MM.1S (cell line): ENCODE measurements around the gene TNN.
"Not testable (repeated sequence)": the region's sequence is repeated elsewhere in the genome, so short reads cannot be mapped to it uniquely, and the experiment has no call there.

ENCODE experiments used
- DNase-seq: peaks from one replicate; pipeline ENCODE4 v3.0.0-alpha.2; 2015
- H2AFZ ChIP-seq: fragments of 300-600 bp; sonication (generic); 2 replicates; pipeline ENCODE4 v1.6.0; 2016; ENCODE audit warnings: antibody characterized with exemption, low read length
- H3F3A ChIP-seq: fragments of 300-600 bp; sonication (generic); 2 replicates; pipeline ENCODE4 v1.6.1; 2016; ENCODE audit warnings: mild to moderate bottlenecking, antibody characterized with exemption, low read length, moderate library complexity, mixed read lengths; ENCODE audit not compliant: insufficient read depth
- H3K27ac ChIP-seq: fragments of 300-600 bp; sonication (generic); 2 replicates; pipeline ENCODE4 v1.5.1; 2016; ENCODE audit warnings: mild to moderate bottlenecking, low read length
- H3K27me3 ChIP-seq: fragments of 300-600 bp; sonication (generic); replicated peaks from 2 replicates; pipeline ENCODE4 v1.6.0; 2016; ENCODE audit warnings: low read length; ENCODE audit not compliant: insufficient read depth
- H3K36me3 ChIP-seq: fragments of 300-600 bp; sonication (generic); replicated peaks from 2 replicates; pipeline ENCODE4 v1.6.1; 2016; ENCODE audit warnings: mild to moderate bottlenecking, low read length, mixed read lengths; ENCODE audit not compliant: insufficient read depth
- H3K4me1 ChIP-seq: fragments of 300-600 bp; sonication (generic); 2 replicates; pipeline ENCODE4 v1.6.1; 2016; ENCODE audit warnings: low read length, mixed read lengths
- H3K4me2 ChIP-seq: fragments of 300-600 bp; sonication (generic); 2 replicates; pipeline ENCODE4 v1.6.0; 2016; ENCODE audit warnings: low read depth, low read length
- H3K4me3 ChIP-seq: fragments of 300-600 bp; sonication (generic); 2 replicates; pipeline ENCODE4 v1.5.1; 2016; ENCODE audit warnings: low read length, mixed read lengths
- H3K79me2 ChIP-seq: fragments of 300-600 bp; sonication (generic); 2 replicates; pipeline ENCODE4 v1.6.1; 2016; ENCODE audit warnings: mixed run types, low read length, mixed read lengths
- H3K9ac ChIP-seq: fragments of 300-600 bp; sonication (generic); 2 replicates; pipeline ENCODE4 v1.6.1; 2016; ENCODE audit warnings: low read length, mixed read lengths
- H3K9me2 ChIP-seq: fragments of 300-600 bp; sonication (generic); replicated peaks from 2 replicates; pipeline ENCODE4 v1.6.1; 2016; ENCODE audit warnings: mild to moderate bottlenecking, low read length, mixed read lengths; ENCODE audit not compliant: insufficient read depth
- H3K9me3 ChIP-seq: fragments of 300-600 bp; sonication (generic); replicated peaks from 2 replicates; pipeline ENCODE4 v1.6.1; 2016; ENCODE audit warnings: mild to moderate bottlenecking, low read length, mixed read lengths; ENCODE audit not compliant: insufficient read depth
- H4K20me1 ChIP-seq: fragments of 300-600 bp; sonication (generic); 2 replicates; pipeline ENCODE4 v1.6.1; 2016; ENCODE audit warnings: mild to moderate bottlenecking, low read length, moderate library complexity, mixed read lengths; ENCODE audit not compliant: insufficient read depth
- EZH2 ChIP-seq: fragments of 300-600 bp; sonication (generic); optimal IDR thresholded peaks from 2 replicates; pipeline ENCODE3; 2017; ENCODE audit warnings: low read depth, mild to moderate bottlenecking, antibody characterized with exemption, low read length, mixed read lengths
- EZH2phosphoT487 ChIP-seq: fragments of 300-600 bp; sonication (generic); IDR thresholded peaks from 2 replicates; pipeline ENCODE4 v1.6.1; 2018; ENCODE audit warnings: antibody characterized with exemption, low read length
- TF ChIP-seq, protein P1 (sequence below): fragments of 300-600 bp; sonication (generic); IDR thresholded peaks from 2 replicates; pipeline ENCODE4 v1.5.1; 2016; ENCODE audit warnings: antibody characterized with exemption, low read length, mixed read lengths

TNN gene

DNA sequence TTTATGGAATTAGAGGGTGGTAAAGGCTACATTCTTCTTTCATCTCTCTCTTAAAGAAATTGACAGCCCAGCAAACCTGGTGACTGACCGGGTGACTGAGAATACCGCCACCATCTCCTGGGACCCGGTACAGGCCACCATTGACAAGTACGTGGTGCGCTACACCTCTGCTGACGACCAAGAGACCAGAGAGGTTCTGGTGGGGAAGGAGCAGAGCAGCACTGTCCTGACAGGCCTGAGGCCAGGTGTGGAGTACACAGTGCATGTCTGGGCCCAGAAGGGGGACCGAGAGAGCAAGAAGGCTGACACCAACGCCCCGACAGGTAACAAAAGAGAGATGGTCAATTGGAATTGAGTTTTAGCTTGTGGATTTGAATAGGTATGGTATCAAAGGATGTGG lies 29.7 kb downstream of the TNN start:
- H3K4me1 ChIP-seq, result no peaks in the 10 kb centered on the region
- TF ChIP-seq, protein P1, sequence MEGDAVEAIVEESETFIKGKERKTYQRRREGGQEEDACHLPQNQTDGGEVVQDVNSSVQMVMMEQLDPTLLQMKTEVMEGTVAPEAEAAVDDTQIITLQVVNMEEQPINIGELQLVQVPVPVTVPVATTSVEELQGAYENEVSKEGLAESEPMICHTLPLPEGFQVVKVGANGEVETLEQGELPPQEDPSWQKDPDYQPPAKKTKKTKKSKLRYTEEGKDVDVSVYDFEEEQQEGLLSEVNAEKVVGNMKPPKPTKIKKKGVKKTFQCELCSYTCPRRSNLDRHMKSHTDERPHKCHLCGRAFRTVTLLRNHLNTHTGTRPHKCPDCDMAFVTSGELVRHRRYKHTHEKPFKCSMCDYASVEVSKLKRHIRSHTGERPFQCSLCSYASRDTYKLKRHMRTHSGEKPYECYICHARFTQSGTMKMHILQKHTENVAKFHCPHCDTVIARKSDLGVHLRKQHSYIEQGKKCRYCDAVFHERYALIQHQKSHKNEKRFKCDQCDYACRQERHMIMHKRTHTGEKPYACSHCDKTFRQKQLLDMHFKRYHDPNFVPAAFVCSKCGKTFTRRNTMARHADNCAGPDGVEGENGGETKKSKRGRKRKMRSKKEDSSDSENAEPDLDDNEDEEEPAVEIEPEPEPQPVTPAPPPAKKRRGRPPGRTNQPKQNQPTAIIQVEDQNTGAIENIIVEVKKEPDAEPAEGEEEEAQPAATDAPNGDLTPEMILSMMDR, result no peak
- TF ChIP-seq EZH2 (no peak), EZH2phosphoT487 (no peak)
- H3K4me2 ChIP-seq, result no peak overlapping the region
- no peaks in the 10 kb centered on the region for H3K36me3 ChIP-seq
- H3K79me2 ChIP-seq, result no peaks in the 10 kb centered on the region
- no peaks in the 10 kb centered on the region for H4K20me1 ChIP-seq
- H3K9me2 ChIP-seq, result no peaks in the 10 kb centered on the region
- DNase-seq, result no peak
- no peak overlapping the region for H2AFZ ChIP-seq
- H3K27ac ChIP-seq, result no peak overlapping the region
- H3K9ac ChIP-seq, result no peak overlapping the region
- H3K9me3 ChIP-seq, result no peaks in the 10 kb centered on the region
- no peaks in the 10 kb centered on the region for H3K27me3 ChIP-seq
- no peak overlapping the region for H3K4me3 ChIP-seq
- no peaks in the 10 kb centered on the region for H3F3A ChIP-seq

DNA sequence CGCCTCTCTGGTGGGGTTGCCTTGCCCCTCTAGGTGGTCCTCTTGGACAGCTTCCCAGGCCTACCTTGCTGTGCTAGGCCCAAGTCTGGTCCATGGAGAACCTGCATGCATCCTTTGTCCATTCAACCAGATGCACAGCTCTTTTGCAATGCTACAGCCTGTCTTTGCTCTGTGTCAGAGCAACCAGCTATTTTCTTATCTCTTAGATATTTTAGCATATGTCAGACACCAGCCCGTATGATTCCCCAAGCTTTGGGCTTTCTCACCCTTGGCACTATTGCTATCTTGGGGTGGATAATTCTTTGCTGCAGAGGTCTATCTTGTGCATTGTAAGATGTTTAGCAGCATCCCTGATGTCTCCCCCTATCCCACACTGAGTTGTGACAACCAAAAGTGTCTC lies 32.3 kb downstream of the TNN start:
- Histone ChIP-seq H3K4me1 (no peaks in the 10 kb centered on the region), H3K4me2 (no peak overlapping the region), H3K9me3 (no peaks in the 10 kb centered on the region), H3K79me2 (no peaks in the 10 kb centered on the region), H3K9ac (no peak overlapping the region), H2AFZ (no peak overlapping the region), H4K20me1 (no peaks in the 10 kb centered on the region), H3K27me3 (no peaks in the 10 kb centered on the region), H3K36me3 (no peaks in the 10 kb centered on the region), H3K27ac (no peak overlapping the region), H3K9me2 (no peaks in the 10 kb centered on the region), H3F3A (no peaks in the 10 kb centered on the region), H3K4me3 (no peak overlapping the region)
- TF ChIP-seq EZH2 (no peak), EZH2phosphoT487 (no peak)
- TF ChIP-seq, protein P1, result no peak
- DNase-seq, result no peak

DNA sequence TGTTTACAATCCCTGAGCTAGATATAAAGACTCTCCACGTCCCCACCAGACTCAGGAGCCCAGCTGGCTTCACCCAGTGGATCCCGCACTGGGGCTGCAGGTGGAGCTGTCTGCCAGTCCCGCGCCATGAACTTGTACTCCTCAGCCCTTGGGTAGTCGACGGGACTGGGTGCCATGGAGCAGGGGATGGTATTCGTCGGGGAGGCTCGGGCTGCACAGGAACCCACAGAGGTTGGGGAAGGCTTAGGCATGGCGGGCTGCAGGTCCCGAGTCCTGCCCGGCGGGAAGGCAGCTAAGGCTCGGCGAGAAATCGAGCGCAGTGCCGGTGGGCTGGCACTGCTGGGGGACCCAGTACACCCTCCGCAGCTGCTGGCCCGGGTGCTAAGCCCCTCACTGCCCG lies 34.5 kb downstream of the TNN start:
- H3K9ac ChIP-seq, H3K4me2 ChIP-seq, H3K4me1 ChIP-seq, DNase-seq, H3K9me3 ChIP-seq, H3K27ac ChIP-seq, H3K9me2 ChIP-seq, H3K79me2 ChIP-seq, H3F3A ChIP-seq, H3K27me3 ChIP-seq, H4K20me1 ChIP-seq, H2AFZ ChIP-seq, H3K4me3 ChIP-seq, H3K36me3 ChIP-seq: not testable (repeated sequence)

DNA sequence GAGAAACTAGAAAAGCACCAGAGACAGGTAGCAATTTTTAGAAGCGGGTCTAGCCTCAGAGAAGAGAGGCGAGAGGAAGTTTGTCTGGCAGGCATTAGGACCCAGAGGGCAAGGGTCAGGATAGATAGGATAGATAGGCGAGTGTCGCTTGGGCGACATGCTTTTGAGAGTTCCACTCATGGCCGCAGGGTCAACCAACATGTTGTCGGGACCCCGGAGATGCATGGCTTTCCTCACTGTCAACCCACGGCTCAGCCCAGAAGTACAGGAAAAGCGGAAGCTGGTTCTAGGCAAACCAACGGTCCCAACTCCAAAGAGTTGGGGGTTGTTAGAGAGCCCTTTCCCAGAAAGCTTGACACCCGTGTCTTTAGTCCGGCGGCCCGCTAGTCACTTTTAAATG lies 38.9 kb downstream of the TNN start:
- not testable (repeated sequence) for H3F3A ChIP-seq

DNA sequence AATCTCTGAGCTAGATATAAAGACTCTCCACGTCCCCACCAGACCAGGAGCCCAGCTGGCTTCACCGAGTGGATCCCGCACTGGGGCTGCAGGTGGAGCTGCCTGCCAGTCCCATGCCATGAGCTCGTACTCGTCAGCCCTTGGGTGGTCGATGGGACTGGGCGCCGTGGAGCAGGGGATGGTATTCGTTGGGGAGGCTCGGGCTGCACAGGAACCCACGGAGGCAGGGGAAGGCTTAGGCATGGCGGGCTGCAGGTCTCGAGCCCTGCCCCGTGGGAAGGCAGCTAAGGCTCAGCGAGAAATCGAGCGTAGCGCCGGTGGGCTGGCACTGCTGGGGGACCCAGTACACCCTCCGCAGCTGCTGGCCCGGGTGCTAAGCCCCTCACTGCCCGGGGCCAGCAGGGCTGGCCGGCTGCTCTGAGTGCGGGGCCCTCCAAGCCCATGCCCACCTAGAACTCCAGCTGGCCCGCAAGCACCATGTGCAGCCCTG lies 40.7 kb downstream of the TNN start:
- not testable (repeated sequence) for H2AFZ ChIP-seq, H3K36me3 ChIP-seq, H3F3A ChIP-seq, H3K4me3 ChIP-seq, H3K27me3 ChIP-seq, H3K9me2 ChIP-seq, H3K79me2 ChIP-seq, H3K9ac ChIP-seq, H3K4me1 ChIP-seq, H4K20me1 ChIP-seq, H3K4me2 ChIP-seq, DNase-seq, H3K9me3 ChIP-seq, H3K27ac ChIP-seq

More for the DNA sequence above, 38.9 kb downstream of the TNN start:
- H3K4me2 ChIP-seq, H3K9ac ChIP-seq, DNase-seq, H3K4me3 ChIP-seq, H4K20me1 ChIP-seq, H3K79me2 ChIP-seq, H2AFZ ChIP-seq, H3K27me3 ChIP-seq, H3K36me3 ChIP-seq, H3K27ac ChIP-seq, H3K9me3 ChIP-seq, H3K4me1 ChIP-seq, H3K9me2 ChIP-seq: not testable (repeated sequence)
